HepG2 (cell line): Measurements from ENCODE around the gene PDZD7. TPM values are rescaled to one million over a fixed set of nuclear protein-coding genes. Genes with fewer than 3 reads are reported as not detected.
A peak's percentile ranks its signal among the peaks of the same experiment; 100 is the strongest.

Experiments
- AGO2 ChIP-seq: fragments of 200-400 bp; formaldehyde crosslinking; optimal IDR thresholded peaks from 2 replicates; pipeline ENCODE3; 2017; ENCODE audit warnings: mild to moderate bottlenecking, low read depth, low read length, moderate library complexity
- ARHGAP35 ChIP-seq: sonication (generic); formaldehyde crosslinking; IDR thresholded peaks from 2 replicates; pipeline ENCODE4 v1.9.0; 2022; ENCODE audit warnings: mild to moderate bottlenecking, inconsistent platforms, moderate library complexity, missing genetic modification reagents, borderline replicate concordance
- CC2D1A ChIP-seq: sonication (generic); formaldehyde crosslinking; IDR thresholded peaks from 2 replicates; pipeline ENCODE4 v1.8.1; 2023; ENCODE audit warnings: mild to moderate bottlenecking, missing genetic modification reagents
- CENPX ChIP-seq: sonication (generic); formaldehyde crosslinking; IDR thresholded peaks from 2 replicates; pipeline ENCODE4 v1.9.0; 2021; ENCODE audit warnings: mild to moderate bottlenecking, missing genetic modification reagents, moderate library complexity
- GPN1 ChIP-seq: sonication (generic); formaldehyde crosslinking; IDR thresholded peaks from 2 replicates; pipeline ENCODE4 v1.5.1; 2020; ENCODE audit warnings: missing genetic modification reagents, borderline replicate concordance
- HNRNPUL1 ChIP-seq: fragments of 200-400 bp; formaldehyde crosslinking; IDR thresholded peaks from 2 replicates; pipeline ENCODE4 v1.6.1; 2017; ENCODE audit warnings: low read depth, mild to moderate bottlenecking, low read length, moderate library complexity
- MEF2D ChIP-seq: sonication (generic); formaldehyde crosslinking; IDR thresholded peaks from 2 replicates; pipeline ENCODE4 v1.5.1; 2020; ENCODE audit warnings: mild to moderate bottlenecking, missing genetic modification reagents
- MIXL1 ChIP-seq: IDR thresholded peaks from 2 replicates; pipeline ENCODE4 v1.6.1; 2016
- NR1H2 ChIP-seq: sonication (generic); formaldehyde crosslinking; IDR thresholded peaks from 2 replicates; pipeline ENCODE4 v1.8.1; 2022; ENCODE audit warnings: low read depth, missing genetic modification reagents, borderline replicate concordance
- SALL1 ChIP-seq: sonication (generic); formaldehyde crosslinking; IDR thresholded peaks from 2 replicates; pipeline ENCODE4 v1.8.0; 2022; ENCODE audit warnings: mild to moderate bottlenecking, missing genetic modification reagents
- SKI ChIP-seq: fragments of 450-650 bp; IDR thresholded peaks from one replicate; pipeline ENCODE4 v1.6.1; 2018; ENCODE audit warnings: mild to moderate bottlenecking; ENCODE audit not compliant: partially characterized antibody
- SOX6 ChIP-seq, 2 experiments: fragments of 450-650 bp in 1 of 2; sonication (generic) in 1 of 2; formaldehyde crosslinking in 1 of 2; IDR thresholded peaks; 2 replicates each; pipeline versions ENCODE4 v1.4.0 to v1.6.1; 2017 to 2020; ENCODE audit warnings: antibody characterized with exemption in 1 of 2, mild to moderate bottlenecking in 1 of 2, missing genetic modification reagents in 1 of 2
- SP5 ChIP-seq: IDR thresholded peaks from 2 replicates; pipeline ENCODE4 v1.6.1; 2016; ENCODE audit warnings: low read depth, borderline replicate concordance
- STAG1 ChIP-seq: sonication (generic); formaldehyde crosslinking; IDR thresholded peaks from 2 replicates; pipeline ENCODE4 v1.4.0; 2020; ENCODE audit warnings: missing genetic modification reagents
- THAP11 ChIP-seq: IDR thresholded peaks from 2 replicates; pipeline ENCODE4 v1.6.1; 2016; ENCODE audit warnings: missing biosample characterization, missing genetic modification reagents
- ZNF121 ChIP-seq: sonication (generic); formaldehyde crosslinking; IDR thresholded peaks from 2 replicates; pipeline ENCODE4 v1.5.0; 2020; ENCODE audit warnings: mild to moderate bottlenecking, missing genetic modification reagents
- ZNF224 ChIP-seq: sonication (generic); formaldehyde crosslinking; IDR thresholded peaks from 2 replicates; pipeline ENCODE4 v1.5.0; 2020; ENCODE audit warnings: mild to moderate bottlenecking, missing genetic modification reagents
- ZNF337 ChIP-seq: sonication (generic); formaldehyde crosslinking; IDR thresholded peaks from 2 replicates; pipeline ENCODE4 v1.5.1; 2020; ENCODE audit warnings: missing genetic modification reagents, low read depth, mild to moderate bottlenecking, borderline replicate concordance
- ZNF446 ChIP-seq: sonication (generic); formaldehyde crosslinking; IDR thresholded peaks from 2 replicates; pipeline ENCODE4 v1.5.0; 2020; ENCODE audit warnings: mild to moderate bottlenecking, missing genetic modification reagents
- ZNF616 ChIP-seq: sonication (generic); formaldehyde crosslinking; IDR thresholded peaks from 2 replicates; pipeline ENCODE4 v1.5.0; 2020; ENCODE audit warnings: low read depth, mild to moderate bottlenecking, missing genetic modification reagents
- ZNF724P ChIP-seq: sonication (generic); formaldehyde crosslinking; IDR thresholded peaks from 2 replicates; pipeline ENCODE4 v1.8.0; 2022; ENCODE audit warnings: missing genetic modification reagents, borderline replicate concordance
- ZNF780A ChIP-seq: sonication (generic); formaldehyde crosslinking; IDR thresholded peaks from 2 replicates; pipeline ENCODE4 v1.8.0; 2022; ENCODE audit warnings: mild to moderate bottlenecking, missing genetic modification reagents, moderate library complexity
- ZSCAN31 ChIP-seq: sonication (generic); formaldehyde crosslinking; IDR thresholded peaks from 2 replicates; pipeline ENCODE4 v1.5.0; 2020; ENCODE audit warnings: low read depth, mild to moderate bottlenecking, missing genetic modification reagents
- polyA plus RNA-seq, 8 experiments: library from polyadenylated mRNA; depleted of rRNA in 3 of 8; stranded (reverse) in 7 of 8; unstranded in 1 of 8; fragments of >200 nt; fragmentation: Illumina TruSeq in 4 of 8; extraction: Trizol in 4 of 8; gene quantifications; 2 replicates each; pipeline versions ENCODE4 v1.2.1 to v1.2.3, GENCODE V29; 2011 to 2016; ENCODE audit warnings: low read depth in 4 of 8, missing spikeins in 1 of 8, mixed read lengths in 1 of 8; ENCODE audit not compliant: insufficient read depth in 1 of 8
- total RNA-seq, 5 experiments: library from RNA; depleted of rRNA; stranded (reverse); fragments of >200 nt; fragmentation: Illumina TruSeq; extraction: Trizol; gene quantifications; 2 replicates each; pipeline ENCODE4 v1.2.3, GENCODE V29; 2016; ENCODE audit warnings: low read depth in 1 of 5
- TF ChIP-seq, protein P1 (sequence below): sonication (generic); formaldehyde crosslinking; IDR thresholded peaks from 2 replicates; pipeline ENCODE4 v1.4.0; 2020; ENCODE audit warnings: missing genetic modification reagents
- TF ChIP-seq, protein P2 (sequence below): sonication (generic); formaldehyde crosslinking; conservative IDR thresholded peaks from 2 replicates; pipeline ENCODE4 v1.5.0; 2020; ENCODE audit warnings: missing genetic modification reagents
- TF ChIP-seq, protein P3 (sequence below): sonication (generic); formaldehyde crosslinking; IDR thresholded peaks from 2 replicates; pipeline ENCODE4 v1.8.1; 2023; ENCODE audit warnings: missing genetic modification reagents, inconsistent platforms, borderline replicate concordance

The PDZD7 gene
- total and polyA plus RNA-seq, 2 of the 13 experiments (the other 11 are each of a cell fraction or from before 2014, with no cell fraction given), result 0.58 to 0.73 TPM

DNA sequence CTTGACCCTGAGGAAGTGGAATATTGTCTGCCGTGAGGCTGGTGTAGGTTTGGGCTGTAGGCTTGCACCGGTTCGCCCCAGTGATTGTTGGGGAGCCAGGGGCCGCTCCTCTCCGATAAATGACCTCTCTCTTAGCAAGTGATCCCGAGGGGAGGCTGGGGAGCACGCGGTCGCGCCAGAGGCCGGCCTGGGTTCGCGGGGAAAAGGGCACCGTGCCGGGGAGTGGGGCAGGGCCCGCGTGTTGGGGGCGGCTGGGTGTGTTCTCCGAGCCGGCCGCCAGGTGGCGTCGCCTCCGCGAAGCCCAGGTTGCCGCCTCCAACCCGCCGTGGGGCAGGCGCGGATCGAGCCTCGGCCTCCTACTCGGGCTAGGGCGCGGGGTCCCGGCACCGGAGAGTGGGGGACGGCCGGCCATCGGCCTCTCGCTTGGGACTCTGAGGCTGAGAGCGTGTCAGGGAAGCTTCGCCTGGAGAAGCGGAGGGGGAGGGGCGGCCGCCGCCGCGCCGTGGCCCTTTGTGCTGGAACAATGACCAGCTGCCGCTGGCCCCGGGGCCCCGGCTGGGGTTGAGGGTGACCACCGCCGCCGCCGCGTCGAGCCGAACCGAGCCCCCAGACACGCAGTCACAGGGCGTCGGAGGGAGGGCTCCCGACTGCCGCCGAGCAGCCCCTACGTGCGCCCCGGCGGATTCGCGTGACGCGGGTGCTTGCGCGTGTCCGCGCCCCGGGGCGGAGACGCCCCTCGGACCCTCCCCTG lies 31.8 kb downstream of the PDZD7 start (continued):
- TF ChIP-seq ZNF446 (0 out of 2 replicates have a peak, but pooled peaks have one; percentile 64), ZNF224 (CRISPR knock-in tag) (peak; percentile 77), ZNF724P (CRISPR knock-in tag) (no peak; the same call in 1 of the 2 replicates), SALL1 (CRISPR knock-in tag) (peak; percentile 62; the same call in 1 of the 2 replicates), ZSCAN31 (CRISPR knock-in tag) (no peak; the same call in 1 of the 2 replicates), HNRNPUL1 (0 out of 2 replicates have a peak, but pooled peaks have one; percentile 31), THAP11 (0 out of 2 replicates have a peak, but pooled peaks have one; percentile 31), STAG1 (peak; percentile 51; the same call in 1 of the 2 replicates), SKI (peak; percentile 42), ZNF121 (no peak), MIXL1 (CRISPR knock-in tag) (no peak; the same call in 1 of the 2 replicates), NR1H2 (CRISPR knock-in tag) (0 out of 2 replicates have a peak, but pooled peaks have one; percentile 33), ZNF616 (CRISPR knock-in tag) (0 out of 2 replicates have a peak, but pooled peaks have one; percentile 49), GPN1 (no peak), CC2D1A (CRISPR knock-in tag) (peak; percentile 49; the same call in 1 of the 2 replicates), AGO2 (peak; percentile 98), ARHGAP35 (peak; percentile 58; the same call in 1 of the 2 replicates), ZNF780A (peak; percentile 81; the same call in 1 of the 2 replicates), SP5 (0 out of 2 replicates have a peak, but pooled peaks have one; percentile 26), MEF2D (no peak), CENPX (CRISPR knock-in tag) (no peak), ZNF337 (CRISPR knock-in tag) (no peak), SOX6 (IDR thresholded peaks at IDR 0.05) (no peak), SOX6 (CRISPR knock-in tag; IDR thresholded peaks at IDR 0.05) (peak; percentile 79)
- TF ChIP-seq, protein P1, sequence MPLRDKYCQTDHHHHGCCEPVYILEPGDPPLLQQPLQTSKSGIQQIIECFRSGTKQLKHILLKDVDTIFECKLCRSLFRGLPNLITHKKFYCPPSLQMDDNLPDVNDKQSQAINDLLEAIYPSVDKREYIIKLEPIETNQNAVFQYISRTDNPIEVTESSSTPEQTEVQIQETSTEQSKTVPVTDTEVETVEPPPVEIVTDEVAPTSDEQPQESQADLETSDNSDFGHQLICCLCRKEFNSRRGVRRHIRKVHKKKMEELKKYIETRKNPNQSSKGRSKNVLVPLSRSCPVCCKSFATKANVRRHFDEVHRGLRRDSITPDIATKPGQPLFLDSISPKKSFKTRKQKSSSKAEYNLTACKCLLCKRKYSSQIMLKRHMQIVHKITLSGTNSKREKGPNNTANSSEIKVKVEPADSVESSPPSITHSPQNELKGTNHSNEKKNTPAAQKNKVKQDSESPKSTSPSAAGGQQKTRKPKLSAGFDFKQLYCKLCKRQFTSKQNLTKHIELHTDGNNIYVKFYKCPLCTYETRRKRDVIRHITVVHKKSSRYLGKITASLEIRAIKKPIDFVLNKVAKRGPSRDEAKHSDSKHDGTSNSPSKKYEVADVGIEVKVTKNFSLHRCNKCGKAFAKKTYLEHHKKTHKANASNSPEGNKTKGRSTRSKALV (CRISPR knock-in tag), result peak; percentile 53; the same call in 1 of the 2 replicates
- TF ChIP-seq, protein P2, sequence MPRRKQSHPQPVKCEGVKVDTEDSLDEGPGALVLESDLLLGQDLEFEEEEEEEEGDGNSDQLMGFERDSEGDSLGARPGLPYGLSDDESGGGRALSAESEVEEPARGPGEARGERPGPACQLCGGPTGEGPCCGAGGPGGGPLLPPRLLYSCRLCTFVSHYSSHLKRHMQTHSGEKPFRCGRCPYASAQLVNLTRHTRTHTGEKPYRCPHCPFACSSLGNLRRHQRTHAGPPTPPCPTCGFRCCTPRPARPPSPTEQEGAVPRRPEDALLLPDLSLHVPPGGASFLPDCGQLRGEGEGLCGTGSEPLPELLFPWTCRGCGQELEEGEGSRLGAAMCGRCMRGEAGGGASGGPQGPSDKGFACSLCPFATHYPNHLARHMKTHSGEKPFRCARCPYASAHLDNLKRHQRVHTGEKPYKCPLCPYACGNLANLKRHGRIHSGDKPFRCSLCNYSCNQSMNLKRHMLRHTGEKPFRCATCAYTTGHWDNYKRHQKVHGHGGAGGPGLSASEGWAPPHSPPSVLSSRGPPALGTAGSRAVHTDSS (CRISPR knock-in tag), result no peak
- TF ChIP-seq, protein P3, sequence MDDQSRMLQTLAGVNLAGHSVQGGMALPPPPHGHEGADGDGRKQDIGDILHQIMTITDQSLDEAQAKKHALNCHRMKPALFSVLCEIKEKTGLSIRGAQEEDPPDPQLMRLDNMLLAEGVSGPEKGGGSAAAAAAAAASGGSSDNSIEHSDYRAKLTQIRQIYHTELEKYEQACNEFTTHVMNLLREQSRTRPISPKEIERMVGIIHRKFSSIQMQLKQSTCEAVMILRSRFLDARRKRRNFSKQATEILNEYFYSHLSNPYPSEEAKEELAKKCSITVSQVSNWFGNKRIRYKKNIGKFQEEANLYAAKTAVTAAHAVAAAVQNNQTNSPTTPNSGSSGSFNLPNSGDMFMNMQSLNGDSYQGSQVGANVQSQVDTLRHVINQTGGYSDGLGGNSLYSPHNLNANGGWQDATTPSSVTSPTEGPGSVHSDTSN (CRISPR knock-in tag), result 0 out of 2 replicates have a peak, but pooled peaks have one; percentile 14
